ENCODE measurements around the gene RIMBP2. TPM values are rescaled to one million over a fixed set of nuclear protein-coding genes. Genes with fewer than 3 reads are reported as not detected.

The RIMBP2 gene
- total and polyA plus RNA-seq, 2 donors (not counting 1 experiment from before 2014, with no cell fraction given), result 0.17 TPM; not detected in 1

- H3K27ac ChIP-seq (ENCODE audit: insufficient read depth, low read length), result no peak overlapping the region
- peaks cover 9% of the 10 kb centered on the region for H3K9me3 ChIP-seq (ENCODE audit: control insufficient read depth, insufficient read depth, low read depth, low read length)
- DNase-seq (ENCODE audit: low read depth in 2 of 2), result peak; percentile 33 to 36
- no peaks in the 10 kb centered on the region for H3K36me3 ChIP-seq (ENCODE audit: control insufficient read depth, insufficient read depth, low read length)
- TF ChIP-seq EZH2 (IDR thresholded peaks at IDR 0.05; ENCODE audit: low read length, missing control alignments), result no peak
- no peak for TF ChIP-seq CTCF (conservative IDR thresholded peaks at IDR 0.05 in 1 of 2, IDR thresholded peaks at IDR 0.05 in 1 of 2; ENCODE audit: low read depth in 1 of 2, low read length in 2 of 2)
- H3K4me1 ChIP-seq (ENCODE audit: control insufficient read depth, extremely low read depth, insufficient read depth, low read length), result no peaks in the 10 kb centered on the region
- H2AFZ ChIP-seq (ENCODE audit: low read length), result no peak overlapping the region
- no peak overlapping the region for H3K4me3 ChIP-seq (replicated peaks in 1 of 4; ENCODE audit: control extremely low read depth in 1 of 4, insufficient read depth in 1 of 4, low read depth in 3 of 4, low read length in 4 of 4)
- H3K4me2 ChIP-seq (ENCODE audit: extremely low read depth, insufficient read depth, low read length), result no peak overlapping the region
- H4K20me1 ChIP-seq (ENCODE audit: control insufficient read depth, extremely low read depth, insufficient read depth, low read length), result no peaks in the 10 kb centered on the region
- H3K9ac ChIP-seq (ENCODE audit: insufficient read depth, low read length), result no peak overlapping the region
- no peaks in the 10 kb centered on the region for H3K79me2 ChIP-seq (ENCODE audit: control insufficient read depth, insufficient read depth, low read length)
- H3K27me3 ChIP-seq (ENCODE audit: control insufficient read depth, insufficient read depth, low read length), result no peaks in the 10 kb centered on the region
These were observed 48.0 kb upstream of the RIMBP2 start for GRCh38 chr12:130764073-130764472.

DNA sequence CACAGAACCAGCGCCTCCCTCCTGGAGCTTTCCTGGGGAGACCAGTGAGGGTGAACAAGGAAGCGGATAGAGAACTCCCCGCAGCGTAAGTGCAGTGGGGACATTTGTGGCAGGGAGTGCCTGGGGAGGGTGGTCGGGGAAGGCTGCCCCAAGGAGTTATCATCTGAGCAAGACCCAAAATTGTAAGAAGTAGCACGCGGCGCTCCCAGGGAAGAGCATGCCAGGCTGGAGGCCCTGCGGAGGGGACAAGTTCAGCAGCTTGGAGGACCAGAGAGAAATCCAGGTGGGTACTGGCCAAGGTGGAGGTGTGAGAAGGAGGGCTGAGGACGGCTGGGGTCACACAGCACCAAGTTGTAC lies 46.2 kb upstream of the RIMBP2 start:
- no peak for DNase-seq (ENCODE audit: low read depth in 2 of 2)
- no peaks in the 10 kb centered on the region for H3K36me3 ChIP-seq (ENCODE audit: control insufficient read depth, insufficient read depth, low read length)
- H3K27me3 ChIP-seq (ENCODE audit: control insufficient read depth, insufficient read depth, low read length), result no peaks in the 10 kb centered on the region
- peaks cover 9% of the 10 kb centered on the region for H3K9me3 ChIP-seq (ENCODE audit: control insufficient read depth, insufficient read depth, low read depth, low read length)
- no peak overlapping the region for H2AFZ ChIP-seq (ENCODE audit: low read length)
- H3K4me2 ChIP-seq (ENCODE audit: extremely low read depth, insufficient read depth, low read length), result no peak overlapping the region
- H3K9ac ChIP-seq (ENCODE audit: insufficient read depth, low read length), result no peak overlapping the region
- TF ChIP-seq EZH2 (IDR thresholded peaks at IDR 0.05; ENCODE audit: low read length, missing control alignments) (no peak), CTCF (conservative IDR thresholded peaks at IDR 0.05 in 1 of 2, IDR thresholded peaks at IDR 0.05 in 1 of 2; ENCODE audit: low read depth in 1 of 2, low read length in 2 of 2) (no peak)
- no peak overlapping the region for H3K4me3 ChIP-seq (replicated peaks in 1 of 4; ENCODE audit: control extremely low read depth in 1 of 4, insufficient read depth in 1 of 4, low read depth in 3 of 4, low read length in 4 of 4)
- H3K79me2 ChIP-seq (ENCODE audit: control insufficient read depth, insufficient read depth, low read length), result no peaks in the 10 kb centered on the region
- no peaks in the 10 kb centered on the region for H4K20me1 ChIP-seq (ENCODE audit: control insufficient read depth, extremely low read depth, insufficient read depth, low read length)
- H3K27ac ChIP-seq (ENCODE audit: insufficient read depth, low read length), result no peak overlapping the region
- H3K4me1 ChIP-seq (ENCODE audit: control insufficient read depth, extremely low read depth, insufficient read depth, low read length), result no peaks in the 10 kb centered on the region

GRCh38 chr12:130761537-130762318 lies 45.6 kb upstream of the RIMBP2 start:
- Histone ChIP-seq H3K4me2 (ENCODE audit: extremely low read depth, insufficient read depth, low read length) (no peak overlapping the region), H3K9me3 (ENCODE audit: control insufficient read depth, insufficient read depth, low read depth, low read length) (peaks cover 9% of the 10 kb centered on the region), H3K4me3 (replicated peaks in 1 of 4; ENCODE audit: control extremely low read depth in 1 of 4, insufficient read depth in 1 of 4, low read depth in 3 of 4, low read length in 4 of 4) (no peak overlapping the region), H3K27ac (ENCODE audit: insufficient read depth, low read length) (no peak overlapping the region), H3K79me2 (ENCODE audit: control insufficient read depth, insufficient read depth, low read length) (no peaks in the 10 kb centered on the region), H2AFZ (ENCODE audit: low read length) (no peak overlapping the region), H3K27me3 (ENCODE audit: control insufficient read depth, insufficient read depth, low read length) (no peaks in the 10 kb centered on the region), H3K4me1 (ENCODE audit: control insufficient read depth, extremely low read depth, insufficient read depth, low read length) (no peaks in the 10 kb centered on the region), H3K9ac (ENCODE audit: insufficient read depth, low read length) (no peak overlapping the region), H4K20me1 (ENCODE audit: control insufficient read depth, extremely low read depth, insufficient read depth, low read length) (no peaks in the 10 kb centered on the region), H3K36me3 (ENCODE audit: control insufficient read depth, insufficient read depth, low read length) (no peaks in the 10 kb centered on the region)
- TF ChIP-seq EZH2 (IDR thresholded peaks at IDR 0.05; ENCODE audit: low read length, missing control alignments) (no peak), CTCF (conservative IDR thresholded peaks at IDR 0.05 in 1 of 2, IDR thresholded peaks at IDR 0.05 in 1 of 2; ENCODE audit: low read depth in 1 of 2, low read length in 2 of 2) (peak; percentile 49 to 64)
- DNase-seq (ENCODE audit: low read depth in 2 of 2), result peak; percentile 40 to 61

Data from fibroblast of lung (primary cell).